Peyer's patch (tissue), 4 donors: ENCODE measurements around the gene ASPHD2. TPM values are rescaled to one million over a fixed set of nuclear protein-coding genes. Genes with fewer than 3 reads are reported as not detected.

Experiments
- DNase-seq, 3 donors: peaks; one replicate each; pipeline ENCODE4 v3.0.0-alpha.2; 2017 to 2019
- H3K27ac ChIP-seq, 4 donors: fragments of 200-600 bp; sonication (generic); one replicate each; pipeline ENCODE4 v1.5.1; 2016 to 2019
- H3K27me3 ChIP-seq, 2 donors: fragments of 200-600 bp; sonication (generic); one replicate each; pipeline ENCODE4 v1.5.1; 2019
- H3K36me3 ChIP-seq, 3 donors: fragments of 200-600 bp; sonication (generic); one replicate each; pipeline ENCODE4 v1.5.1; 2016 to 2019
- H3K4me1 ChIP-seq, 4 donors: fragments of 200-600 bp; sonication (generic); one replicate each; pipeline ENCODE4 v1.5.1; 2016 to 2019
- H3K4me3 ChIP-seq, 4 donors: fragments of 200-600 bp; sonication (generic); 1 replicate in 3 of 4; 2 replicates in 1 of 4; pipeline ENCODE4 v1.5.1; 2016 to 2019; ENCODE audit warnings: mild to moderate bottlenecking in 1 of 4
- H3K9me3 ChIP-seq, 4 donors: fragments of 200-600 bp; sonication (generic); one replicate each; pipeline ENCODE4 v1.5.1; 2016 to 2019; ENCODE audit warnings: mild to moderate bottlenecking in 1 of 4
- CTCF ChIP-seq, 6 experiments: fragments of 450-650 bp in 4 of 6; fragments of 200-600 bp in 2 of 6; sonication (generic) in 1 of 6; IDR thresholded peaks; one replicate each; pipeline ENCODE4 v1.5.1; 2017 to 2019; ENCODE audit warnings: antibody characterized with exemption in 6 of 6, mild to moderate bottlenecking in 3 of 6, moderate library complexity in 1 of 6
- POLR2A ChIP-seq, 2 donors: fragments of 450-650 bp; IDR thresholded peaks; one replicate each; pipeline ENCODE4 v1.5.1; 2017; ENCODE audit warnings: antibody characterized with exemption in 2 of 2, mild to moderate bottlenecking in 2 of 2, moderate library complexity in 2 of 2
- total RNA-seq, 4 donors: library from RNA; depleted of rRNA; stranded (reverse); fragments of >200 nt; gene quantifications; one replicate each; pipeline ENCODE4 v1.1.0, GENCODE V29; 2016

Gene ASPHD2
- total RNA-seq, 4 donors from 2014 or later = 0.95 to 6.6 (median 1.4) TPM

- no peaks in the 10 kb centered on the region for H3K36me3 ChIP-seq
- H3K4me3 ChIP-seq = no peak overlapping the region
- H3K4me1 ChIP-seq = peaks cover 0 to 17% (median 8%) of the 10 kb centered on the region in 4 donors
- no peak overlapping the region for H3K27ac ChIP-seq
- no peaks in the 10 kb centered on the region for H3K27me3 ChIP-seq
- TF ChIP-seq POLR2A (IDR thresholded peaks at IDR 0.05) (no peak), CTCF (IDR thresholded peaks at IDR 0.05) (no peak)
- no peaks in the 10 kb centered on the region for H3K9me3 ChIP-seq
- no peak for DNase-seq
Measured at GRCh38 chr22:26431261-26431995, 2.4 kb downstream of the ASPHD2 start.

- H3K27ac ChIP-seq = peak overlapping the region in 1 of 4 donors; percentile 4
- H3K4me1 ChIP-seq = peaks cover 0 to 26% (median 8%) of the 10 kb centered on the region in 4 donors
Measured at GRCh38 chr22:26432619-26433311, 3.7 kb downstream of the ASPHD2 start.

GRCh38 chr22:26433805-26434204 lies 4.7 kb downstream of the ASPHD2 start:
- TF ChIP-seq CTCF (IDR thresholded peaks at IDR 0.05) (no peak), POLR2A (IDR thresholded peaks at IDR 0.05) (no peak)
- no peak overlapping the region for H3K27ac ChIP-seq
- no peak overlapping the region for H3K4me3 ChIP-seq
- H3K4me1 ChIP-seq = peaks cover 0 to 23% (median 6%) of the 10 kb centered on the region in 4 donors
- no peaks in the 10 kb centered on the region for H3K27me3 ChIP-seq
- H3K9me3 ChIP-seq = no peaks in the 10 kb centered on the region
- DNase-seq = no peak
- no peaks in the 10 kb centered on the region for H3K36me3 ChIP-seq

More at GRCh38 chr22:26432619-26433311, 3.7 kb downstream of the ASPHD2 start:
- Histone ChIP-seq H3K9me3 (no peaks in the 10 kb centered on the region), H3K4me3 (no peak overlapping the region), H3K27me3 (no peaks in the 10 kb centered on the region), H3K36me3 (no peaks in the 10 kb centered on the region)
- DNase-seq = no peak
- TF ChIP-seq POLR2A (IDR thresholded peaks at IDR 0.05) (no peak), CTCF (IDR thresholded peaks at IDR 0.05) (no peak)

- no peak for DNase-seq
- Histone ChIP-seq H3K4me3 (no peak overlapping the region), H3K36me3 (no peaks in the 10 kb centered on the region), H3K9me3 (no peaks in the 10 kb centered on the region), H3K4me1 (peaks cover 0 to 16% (median 2%) of the 10 kb centered on the region in 4 donors), H3K27ac (peak overlapping the region in 1 of 4 donors; percentile 69), H3K27me3 (no peaks in the 10 kb centered on the region)
- no peak for TF ChIP-seq CTCF (IDR thresholded peaks at IDR 0.05)
- no peak for TF ChIP-seq POLR2A (IDR thresholded peaks at IDR 0.05)
Measured at GRCh38 chr22:26435327-26436093, 6.5 kb downstream of the ASPHD2 start.

GRCh38 chr22:26436903-26437515 lies 7.9 kb downstream of the ASPHD2 start:
- peak in 2 of 3 donors; percentile 62 to 70 for DNase-seq
- Histone ChIP-seq H3K27me3 (no peaks in the 10 kb centered on the region), H3K4me1 (peaks cover 0 to 16% (median 0%) of the 10 kb centered on the region in 4 donors), H3K36me3 (no peaks in the 10 kb centered on the region), H3K4me3 (no peak overlapping the region), H3K27ac (peak overlapping the region in 3 of 4 donors; percentile 19 to 69 (median 48)), H3K9me3 (no peaks in the 10 kb centered on the region)
- no peak for TF ChIP-seq POLR2A (IDR thresholded peaks at IDR 0.05)
- TF ChIP-seq CTCF (IDR thresholded peaks at IDR 0.05) = peak in 3 of 6 experiments; percentile 17 to 26 (median 26)
